H1 (cell line): ENCODE results near the gene C3orf52. TPM values are rescaled to one million over a fixed set of nuclear protein-coding genes. Genes with fewer than 3 reads are reported as not detected.

ENCODE experiments used
- ASH2L ChIP-seq: fragments of 200-600, 300-600 bp; sonication (generic); IDR thresholded peaks from one replicate; pipeline ENCODE4 v1.7.1; 2017; ENCODE audit warnings: low read length
- CTBP2 ChIP-seq: IDR thresholded peaks from 2 replicates; pipeline ENCODE4 v1.7.0; 2011; ENCODE audit warnings: borderline replicate concordance, mild to moderate bottlenecking, moderate library complexity, mixed read lengths, low read length; ENCODE audit not compliant: insufficient read depth, insufficient read length
- GABPA ChIP-seq: IDR thresholded peaks from 2 replicates; pipeline ENCODE4 v1.6.1; 2011; ENCODE audit warnings: mild to moderate bottlenecking, low read length, moderate library complexity, borderline replicate concordance; ENCODE audit not compliant: insufficient read depth
- HDAC2 ChIP-seq, 2 experiments: fragments of 300-600 bp in 1 of 2; sonication (generic) in 1 of 2; IDR thresholded peaks; 2 replicates each; pipeline ENCODE4 v1.6.1; 2011 to 2012; ENCODE audit warnings: low read depth in 2 of 2, low read length in 2 of 2, mild to moderate bottlenecking in 2 of 2, moderate library complexity in 2 of 2, borderline replicate concordance in 1 of 2, inconsistent platforms in 1 of 2
- KDM5A ChIP-seq: fragments of 200-600 bp; IDR thresholded peaks from 2 replicates; pipeline ENCODE4 v1.7.1; 2012; ENCODE audit warnings: mild to moderate bottlenecking, low read length, inconsistent platforms, mixed read lengths
- polyA plus RNA-seq, 7 experiments: library from polyadenylated mRNA; depleted of rRNA in 3 of 7; stranded (reverse) in 5 of 7; unstranded in 2 of 7; fragments of >200 nt in 5 of 7; fragments of 200-250 nt in 2 of 7; gene quantifications; 1 replicate in 5 of 7; 2 replicates in 1 of 7; 4 replicates in 1 of 7; pipeline versions ENCODE4 v1.2.1 to v1.2.3, GENCODE V29; 2011 to 2013; ENCODE audit warnings: missing spikeins in 2 of 7, mixed read lengths in 2 of 7
- total RNA-seq: library from RNA; stranded (reverse); fragmentation: NEBNext Ultra II Directional; extraction: Animal tissue kit (Norgen Biotek cat#: 25700); gene quantifications from 2 replicates; pipeline ENCODE4 v1.2.1, GENCODE V29; 2021
- TF ChIP-seq, protein P1 (sequence below): fragments of 300-600 bp; sonication (generic); IDR thresholded peaks from 2 replicates; pipeline ENCODE4 v1.7.1; 2012; ENCODE audit warnings: low read length, moderate library complexity, mild to moderate bottlenecking, inconsistent platforms; ENCODE audit not compliant: insufficient replicate concordance
- TF ChIP-seq, protein P2 (sequence below): IDR thresholded peaks from 2 replicates; pipeline ENCODE4 v1.6.1; 2011; ENCODE audit warnings: low read depth, mild to moderate bottlenecking, low read length; ENCODE audit not compliant: insufficient read depth

C3orf52 gene
- total and polyA plus RNA-seq, 2 of the 8 experiments (the other 6 are each of a cell fraction or from before 2014, with no cell fraction given), result 9.7 to 13.1 TPM

- TF ChIP-seq CTBP2 (no peak), GABPA (no peak), ASH2L (no peak), HDAC2 (IDR thresholded peaks at IDR 0.05; ENCODE audit: borderline replicate concordance in 1 of 2, low read depth in 2 of 2, low read length in 2 of 2) (no peak), KDM5A (no peak)
- TF ChIP-seq, protein P1, sequence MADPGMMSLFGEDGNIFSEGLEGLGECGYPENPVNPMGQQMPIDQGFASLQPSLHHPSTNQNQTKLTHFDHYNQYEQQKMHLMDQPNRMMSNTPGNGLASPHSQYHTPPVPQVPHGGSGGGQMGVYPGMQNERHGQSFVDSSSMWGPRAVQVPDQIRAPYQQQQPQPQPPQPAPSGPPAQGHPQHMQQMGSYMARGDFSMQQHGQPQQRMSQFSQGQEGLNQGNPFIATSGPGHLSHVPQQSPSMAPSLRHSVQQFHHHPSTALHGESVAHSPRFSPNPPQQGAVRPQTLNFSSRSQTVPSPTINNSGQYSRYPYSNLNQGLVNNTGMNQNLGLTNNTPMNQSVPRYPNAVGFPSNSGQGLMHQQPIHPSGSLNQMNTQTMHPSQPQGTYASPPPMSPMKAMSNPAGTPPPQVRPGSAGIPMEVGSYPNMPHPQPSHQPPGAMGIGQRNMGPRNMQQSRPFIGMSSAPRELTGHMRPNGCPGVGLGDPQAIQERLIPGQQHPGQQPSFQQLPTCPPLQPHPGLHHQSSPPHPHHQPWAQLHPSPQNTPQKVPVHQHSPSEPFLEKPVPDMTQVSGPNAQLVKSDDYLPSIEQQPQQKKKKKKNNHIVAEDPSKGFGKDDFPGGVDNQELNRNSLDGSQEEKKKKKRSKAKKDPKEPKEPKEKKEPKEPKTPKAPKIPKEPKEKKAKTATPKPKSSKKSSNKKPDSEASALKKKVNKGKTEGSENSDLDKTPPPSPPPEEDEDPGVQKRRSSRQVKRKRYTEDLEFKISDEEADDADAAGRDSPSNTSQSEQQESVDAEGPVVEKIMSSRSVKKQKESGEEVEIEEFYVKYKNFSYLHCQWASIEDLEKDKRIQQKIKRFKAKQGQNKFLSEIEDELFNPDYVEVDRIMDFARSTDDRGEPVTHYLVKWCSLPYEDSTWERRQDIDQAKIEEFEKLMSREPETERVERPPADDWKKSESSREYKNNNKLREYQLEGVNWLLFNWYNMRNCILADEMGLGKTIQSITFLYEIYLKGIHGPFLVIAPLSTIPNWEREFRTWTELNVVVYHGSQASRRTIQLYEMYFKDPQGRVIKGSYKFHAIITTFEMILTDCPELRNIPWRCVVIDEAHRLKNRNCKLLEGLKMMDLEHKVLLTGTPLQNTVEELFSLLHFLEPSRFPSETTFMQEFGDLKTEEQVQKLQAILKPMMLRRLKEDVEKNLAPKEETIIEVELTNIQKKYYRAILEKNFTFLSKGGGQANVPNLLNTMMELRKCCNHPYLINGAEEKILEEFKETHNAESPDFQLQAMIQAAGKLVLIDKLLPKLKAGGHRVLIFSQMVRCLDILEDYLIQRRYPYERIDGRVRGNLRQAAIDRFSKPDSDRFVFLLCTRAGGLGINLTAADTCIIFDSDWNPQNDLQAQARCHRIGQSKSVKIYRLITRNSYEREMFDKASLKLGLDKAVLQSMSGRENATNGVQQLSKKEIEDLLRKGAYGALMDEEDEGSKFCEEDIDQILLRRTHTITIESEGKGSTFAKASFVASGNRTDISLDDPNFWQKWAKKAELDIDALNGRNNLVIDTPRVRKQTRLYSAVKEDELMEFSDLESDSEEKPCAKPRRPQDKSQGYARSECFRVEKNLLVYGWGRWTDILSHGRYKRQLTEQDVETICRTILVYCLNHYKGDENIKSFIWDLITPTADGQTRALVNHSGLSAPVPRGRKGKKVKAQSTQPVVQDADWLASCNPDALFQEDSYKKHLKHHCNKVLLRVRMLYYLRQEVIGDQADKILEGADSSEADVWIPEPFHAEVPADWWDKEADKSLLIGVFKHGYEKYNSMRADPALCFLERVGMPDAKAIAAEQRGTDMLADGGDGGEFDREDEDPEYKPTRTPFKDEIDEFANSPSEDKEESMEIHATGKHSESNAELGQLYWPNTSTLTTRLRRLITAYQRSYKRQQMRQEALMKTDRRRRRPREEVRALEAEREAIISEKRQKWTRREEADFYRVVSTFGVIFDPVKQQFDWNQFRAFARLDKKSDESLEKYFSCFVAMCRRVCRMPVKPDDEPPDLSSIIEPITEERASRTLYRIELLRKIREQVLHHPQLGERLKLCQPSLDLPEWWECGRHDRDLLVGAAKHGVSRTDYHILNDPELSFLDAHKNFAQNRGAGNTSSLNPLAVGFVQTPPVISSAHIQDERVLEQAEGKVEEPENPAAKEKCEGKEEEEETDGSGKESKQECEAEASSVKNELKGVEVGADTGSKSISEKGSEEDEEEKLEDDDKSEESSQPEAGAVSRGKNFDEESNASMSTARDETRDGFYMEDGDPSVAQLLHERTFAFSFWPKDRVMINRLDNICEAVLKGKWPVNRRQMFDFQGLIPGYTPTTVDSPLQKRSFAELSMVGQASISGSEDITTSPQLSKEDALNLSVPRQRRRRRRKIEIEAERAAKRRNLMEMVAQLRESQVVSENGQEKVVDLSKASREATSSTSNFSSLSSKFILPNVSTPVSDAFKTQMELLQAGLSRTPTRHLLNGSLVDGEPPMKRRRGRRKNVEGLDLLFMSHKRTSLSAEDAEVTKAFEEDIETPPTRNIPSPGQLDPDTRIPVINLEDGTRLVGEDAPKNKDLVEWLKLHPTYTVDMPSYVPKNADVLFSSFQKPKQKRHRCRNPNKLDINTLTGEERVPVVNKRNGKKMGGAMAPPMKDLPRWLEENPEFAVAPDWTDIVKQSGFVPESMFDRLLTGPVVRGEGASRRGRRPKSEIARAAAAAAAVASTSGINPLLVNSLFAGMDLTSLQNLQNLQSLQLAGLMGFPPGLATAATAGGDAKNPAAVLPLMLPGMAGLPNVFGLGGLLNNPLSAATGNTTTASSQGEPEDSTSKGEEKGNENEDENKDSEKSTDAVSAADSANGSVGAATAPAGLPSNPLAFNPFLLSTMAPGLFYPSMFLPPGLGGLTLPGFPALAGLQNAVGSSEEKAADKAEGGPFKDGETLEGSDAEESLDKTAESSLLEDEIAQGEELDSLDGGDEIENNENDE, result no peak
- TF ChIP-seq, protein P2, sequence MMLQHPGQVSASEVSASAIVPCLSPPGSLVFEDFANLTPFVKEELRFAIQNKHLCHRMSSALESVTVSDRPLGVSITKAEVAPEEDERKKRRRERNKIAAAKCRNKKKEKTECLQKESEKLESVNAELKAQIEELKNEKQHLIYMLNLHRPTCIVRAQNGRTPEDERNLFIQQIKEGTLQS, result no peak
Measured at GRCh38 chr3:112121577-112122547, 35.7 kb downstream of the C3orf52 start (continued).
